ENCODE results near the gene FOXL2. TPM values are rescaled to one million over a fixed set of nuclear protein-coding genes. Genes with fewer than 3 reads are reported as not detected.

The FOXL2 gene
- total RNA-seq, 1 experiment from 2014 or later = 0.22 TPM

DNA sequence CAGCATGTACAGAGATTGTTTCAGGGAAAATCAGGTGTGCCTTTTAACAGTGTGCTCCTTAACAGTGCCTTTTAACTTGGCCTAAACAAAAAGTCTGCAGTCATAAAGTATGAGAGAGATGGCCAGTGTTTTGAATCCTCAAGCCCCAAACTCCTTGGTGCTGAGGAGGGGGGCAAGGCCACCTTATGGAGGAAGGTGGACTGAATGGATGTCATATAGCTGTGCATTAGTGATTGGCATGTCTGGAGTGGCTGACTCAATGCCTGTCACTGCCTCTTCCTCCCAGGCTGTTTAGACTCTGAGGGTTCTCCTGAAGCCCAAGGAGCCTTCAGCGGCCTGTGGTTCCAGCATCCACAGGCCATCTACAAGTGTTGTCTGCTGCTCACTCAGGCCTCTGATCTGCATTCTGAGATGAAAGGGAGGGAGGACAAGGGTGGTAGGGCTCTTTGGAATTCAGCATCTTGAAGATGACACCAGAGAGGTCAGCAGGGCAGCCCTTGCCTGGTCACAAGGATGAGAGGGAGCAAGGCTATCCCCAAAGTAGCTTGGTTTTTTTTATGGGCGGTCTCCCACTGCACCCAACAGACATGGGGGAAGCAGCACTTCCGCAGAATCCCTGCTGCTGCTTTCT is 1.5 kb upstream of the FOXL2 start:
- no peak overlapping the region for H3K23ac ChIP-seq (ENCODE audit: insufficient read length, low read depth, low read length)
- H2BK5ac ChIP-seq (ENCODE audit: insufficient read length, low read length) = no peak overlapping the region
- no peaks in the 10 kb centered on the region for H3K79me1 ChIP-seq (ENCODE audit: insufficient read depth, low read depth, low read length, poor library complexity, severe bottlenecking)
- H3K79me2 ChIP-seq (ENCODE audit: insufficient read depth, low read length) = no peaks in the 10 kb centered on the region
- peaks cover 0 to 7% (median 0%) of the 10 kb centered on the region in 3 experiments; a peak in 3 of 7 replicates for H3K36me3 Mint-ChIP-seq (ENCODE audit: insufficient read depth in 1 of 3, low read depth in 3 of 3)
- H3K27ac Mint-ChIP-seq = peak overlapping the region in 1 of 3 experiments; percentile 63; a peak in 1 of 7 replicates
- H2BK12ac ChIP-seq (ENCODE audit: insufficient read length, low read depth, low read length) = no peak overlapping the region
- no peak overlapping the region for H2BK20ac ChIP-seq (ENCODE audit: low read depth, low read length, poor library complexity, severe bottlenecking)
- H3K4ac ChIP-seq (ENCODE audit: low read depth, low read length) = no peak overlapping the region
- no peak overlapping the region for H3K56ac ChIP-seq (ENCODE audit: insufficient read length, low read depth, low read length)
- H2AFZ ChIP-seq (ENCODE audit: low read length) = no peak overlapping the region
- peaks cover 98% of the 10 kb centered on the region for H3K27me3 Mint-ChIP-seq (ENCODE audit: low read depth)
- peaks cover 7% of the 10 kb centered on the region; the same call in 1 of the 2 replicates for H3K4me1 ChIP-seq (ENCODE audit: insufficient read depth, low read length)
- H2BK15ac ChIP-seq (ENCODE audit: low read depth, low read length) = no peak overlapping the region
- peaks cover 2 to 5% of the 10 kb centered on the region in 2 experiments; a peak in 4 of 5 replicates for H3K9me3 Mint-ChIP-seq
- no peak for DNase-seq
- no peak overlapping the region for H4K8ac ChIP-seq (replicated peaks; ENCODE audit: insufficient read length, low read depth, low read length)
- H3K4me1 Mint-ChIP-seq = peaks cover 41 to 47% of the 10 kb centered on the region in 2 experiments
- H3K4me3 Mint-ChIP-seq = peak overlapping the region in 1 of 2 experiments; percentile 82; a peak in 3 of 5 replicates
- H3K23me2 ChIP-seq (ENCODE audit: insufficient read length, low read depth, low read length, poor library complexity, severe bottlenecking) = peaks cover 24% of the 10 kb centered on the region
- H3K27ac ChIP-seq (ENCODE audit: insufficient read length, low read depth, low read length) = no peak overlapping the region
- H4K5ac ChIP-seq (ENCODE audit: insufficient read length, low read depth, low read length) = no peak overlapping the region
- peak overlapping the region; percentile 30 for H3K4me2 ChIP-seq (ENCODE audit: insufficient read depth, insufficient read length, low read length)
- H3K9me3 ChIP-seq (ENCODE audit: control insufficient read depth, low read depth, low read length) = no peaks in the 10 kb centered on the region
- H3T11ph ChIP-seq (ENCODE audit: low read length) = no peak overlapping the region
- TF ChIP-seq CTCF (conservative IDR thresholded peaks at IDR 0.05) = no peak
- H3K18ac ChIP-seq (ENCODE audit: insufficient read length, low read depth, low read length) = no peak overlapping the region
- H2BK120ac ChIP-seq (ENCODE audit: low read depth, low read length, poor library complexity, severe bottlenecking) = no peak overlapping the region
- no peak overlapping the region for H4K91ac ChIP-seq (ENCODE audit: insufficient read length, low read depth, low read length)
- no peaks in the 10 kb centered on the region for H4K20me1 ChIP-seq (ENCODE audit: control insufficient read depth, insufficient read depth, insufficient read length)
- peaks cover 59% of the 10 kb centered on the region for H3K27me3 ChIP-seq (ENCODE audit: insufficient read depth, low read length)
- WGBS (ENCODE audit: extremely low coverage, insufficient read length, low lambda C conversion rate) = no CpG with 5 or more reads among the region's 3 CpGs
- H3K9ac ChIP-seq (ENCODE audit: extremely low read depth, insufficient read length, low read length) = no peak overlapping the region
- H3K14ac ChIP-seq (ENCODE audit: insufficient read depth, low read length) = no peak overlapping the region
- H2AK5ac ChIP-seq (ENCODE audit: insufficient read length, low read length) = no peak overlapping the region

Data from H9 (cell line).